Activated naive CD8-positive, alpha-beta T cell (primary cell): ENCODE results near the gene GCHFR.

Source experiments
- H3K27ac Mint-ChIP-seq: one replicate; pipeline ENCODE4 v1.8.0; 2021; ENCODE audit warnings: mixed read lengths
- H3K27me3 Mint-ChIP-seq: one replicate; pipeline ENCODE4 v1.8.0; 2021; ENCODE audit warnings: mixed read lengths
- H3K36me3 Mint-ChIP-seq: one replicate; pipeline ENCODE4 v1.8.0; 2021; ENCODE audit warnings: mixed read lengths
- H3K4me1 Mint-ChIP-seq: one replicate; pipeline ENCODE4 v1.8.0; 2021; ENCODE audit warnings: low read depth, mixed read lengths
- H3K4me3 Mint-ChIP-seq: one replicate; pipeline ENCODE4 v1.8.0; 2021; ENCODE audit warnings: mild to moderate bottlenecking, mixed read lengths
- H3K9me3 Mint-ChIP-seq: one replicate; pipeline ENCODE4 v1.8.0; 2021; ENCODE audit warnings: low read depth, mixed read lengths

The GCHFR gene

DNA sequence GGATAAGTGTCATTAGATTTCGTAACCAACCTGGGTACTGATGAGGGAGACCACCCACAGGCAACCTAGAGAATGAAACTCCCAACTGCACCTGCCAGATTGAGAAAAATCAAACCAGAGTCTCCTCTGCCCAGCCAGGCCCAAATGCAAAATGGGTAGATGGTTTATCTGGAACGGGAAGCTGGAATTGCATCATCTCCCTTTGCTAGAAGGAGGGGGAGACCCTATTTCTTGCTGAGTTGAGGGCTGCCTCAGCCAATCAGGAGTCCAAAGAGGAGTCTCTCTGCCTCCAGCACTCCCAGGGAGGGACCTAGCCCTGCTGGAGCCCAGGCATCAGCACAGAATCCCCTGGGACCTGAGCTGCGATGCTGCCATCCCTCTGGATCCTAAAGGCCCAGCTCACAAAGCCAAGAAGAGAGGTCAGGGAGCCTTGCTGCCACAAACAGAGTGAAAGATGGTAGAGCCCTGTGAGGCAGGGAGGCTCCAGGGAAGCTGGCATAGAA, 16.9 kb upstream of the GCHFR start:
- peaks cover 8% of the 10 kb centered on the region for H3K4me1 Mint-ChIP-seq
- no peaks in the 10 kb centered on the region for H3K36me3 Mint-ChIP-seq
- H3K9me3 Mint-ChIP-seq = no peaks in the 10 kb centered on the region
- H3K27me3 Mint-ChIP-seq = no peaks in the 10 kb centered on the region
- H3K4me3 Mint-ChIP-seq = no peak overlapping the region
- H3K27ac Mint-ChIP-seq = no peak overlapping the region

GRCh38 chr15:40747685-40748631, 15.9 kb upstream of the GCHFR start:
- H3K4me3 Mint-ChIP-seq = no peak overlapping the region
- H3K27ac Mint-ChIP-seq = peak overlapping the region; percentile 66
- peaks cover 17% of the 10 kb centered on the region for H3K4me1 Mint-ChIP-seq
- H3K9me3 Mint-ChIP-seq = no peaks in the 10 kb centered on the region
- H3K36me3 Mint-ChIP-seq = no peaks in the 10 kb centered on the region
- no peaks in the 10 kb centered on the region for H3K27me3 Mint-ChIP-seq

GRCh38 chr15:40749151-40749630, 14.7 kb upstream of the GCHFR start:
- H3K27ac Mint-ChIP-seq = no peak overlapping the region
- H3K4me3 Mint-ChIP-seq = no peak overlapping the region
- H3K4me1 Mint-ChIP-seq = peaks cover 18% of the 10 kb centered on the region
- H3K36me3 Mint-ChIP-seq = peaks cover 2% of the 10 kb centered on the region
- no peaks in the 10 kb centered on the region for H3K9me3 Mint-ChIP-seq
- no peaks in the 10 kb centered on the region for H3K27me3 Mint-ChIP-seq

DNA sequence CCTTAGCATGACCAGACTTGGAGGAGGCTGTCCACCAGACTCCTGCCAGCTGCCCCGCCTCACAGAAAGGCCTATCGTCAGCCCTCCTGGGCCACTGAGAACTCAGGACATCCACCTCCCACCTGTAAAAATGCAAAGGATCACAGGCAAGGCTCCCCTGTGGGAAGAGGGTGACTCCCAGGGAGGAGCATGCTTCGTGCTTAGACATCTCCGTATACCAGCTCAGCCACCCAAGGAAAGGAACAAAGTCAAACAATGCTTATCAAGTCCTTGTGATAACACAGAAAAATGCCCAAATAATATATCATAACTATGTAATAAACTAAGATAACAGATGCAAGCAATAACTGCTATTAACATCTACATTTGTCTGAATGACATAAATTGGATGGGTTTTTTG, 13.0 kb upstream of the GCHFR start:
- no peaks in the 10 kb centered on the region for H3K27me3 Mint-ChIP-seq
- H3K9me3 Mint-ChIP-seq = no peaks in the 10 kb centered on the region
- H3K4me1 Mint-ChIP-seq = peaks cover 17% of the 10 kb centered on the region
- no peak overlapping the region for H3K4me3 Mint-ChIP-seq
- peaks cover 2% of the 10 kb centered on the region for H3K36me3 Mint-ChIP-seq
- no peak overlapping the region for H3K27ac Mint-ChIP-seq

GRCh38 chr15:40751745-40752144, 12.1 kb upstream of the GCHFR start:
- Mint-ChIP-seq H3K27ac (no peak overlapping the region), H3K4me3 (no peak overlapping the region), H3K9me3 (no peaks in the 10 kb centered on the region), H3K36me3 (peaks cover 2% of the 10 kb centered on the region), H3K27me3 (no peaks in the 10 kb centered on the region), H3K4me1 (peaks cover 17% of the 10 kb centered on the region)

GRCh38 chr15:40754574-40754882, 9.3 kb upstream of the GCHFR start:
- Mint-ChIP-seq H3K27ac (peak overlapping the region; percentile 98), H3K27me3 (no peaks in the 10 kb centered on the region), H3K36me3 (peaks cover 2% of the 10 kb centered on the region), H3K4me3 (peak overlapping the region; percentile 87), H3K4me1 (peaks cover 17% of the 10 kb centered on the region), H3K9me3 (no peaks in the 10 kb centered on the region)

DNA sequence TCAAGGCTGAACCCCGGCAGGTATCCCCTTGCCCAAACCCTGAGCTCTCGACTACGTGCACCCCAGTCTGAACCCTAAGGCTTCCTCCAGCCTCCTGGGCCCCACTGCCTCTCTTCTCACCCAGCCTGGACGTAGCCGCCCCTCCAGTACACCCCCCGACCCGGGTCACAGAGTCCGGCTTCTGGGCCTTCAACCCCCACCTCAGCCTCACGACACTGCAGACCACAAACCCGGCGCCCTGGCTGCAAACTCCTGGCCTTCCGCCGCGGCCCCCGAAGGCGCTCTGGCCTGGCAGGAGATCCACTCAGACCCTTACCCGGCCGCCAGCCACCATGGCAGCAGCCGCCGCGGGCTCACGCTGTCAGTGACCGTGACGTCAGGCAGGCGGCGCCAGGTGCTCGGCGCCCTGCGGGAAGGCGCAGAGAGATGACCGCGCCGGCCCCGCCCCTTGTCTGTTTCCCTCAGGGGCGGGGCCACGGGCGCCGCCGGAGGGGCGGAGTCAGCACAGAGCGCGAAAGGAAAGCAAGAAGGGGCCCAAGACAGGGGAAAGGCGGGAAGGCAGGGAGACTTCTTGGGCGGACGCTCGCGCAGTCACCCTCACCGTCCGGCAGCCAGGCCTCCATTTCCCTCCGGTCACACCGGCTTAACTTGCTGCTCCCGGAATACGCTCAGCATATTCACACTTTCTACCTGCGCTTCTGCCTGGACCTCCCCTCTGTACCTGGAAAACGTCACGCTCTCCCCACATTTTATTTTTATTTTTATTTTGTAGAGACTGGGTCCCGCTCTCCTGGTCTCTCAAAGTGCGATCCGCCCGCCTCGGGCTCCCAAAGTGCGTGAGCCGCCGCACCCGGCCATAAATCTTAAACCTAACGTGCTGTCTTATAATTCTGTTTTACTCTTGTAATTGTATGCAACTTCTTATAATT, 8.7 kb upstream of the GCHFR start, which contains the start of gene RMDN3:
TSS of gene RMDN3 (minus strand) at position 372 of the 929 bp plus-strand sequence. CDS start 471 bp downstream, outside the sequence.
- Mint-ChIP-seq H3K9me3 (no peaks in the 10 kb centered on the region), H3K4me3 (peak within 1 kb of the TSS; percentile 87), H3K4me1 (peaks cover 17% of the 10 kb centered on the region), H3K27ac (peak within 1 kb of the TSS; percentile 98), H3K36me3 (peaks cover 2% of the 10 kb centered on the region), H3K27me3 (no peaks in the 10 kb centered on the region)

DNA sequence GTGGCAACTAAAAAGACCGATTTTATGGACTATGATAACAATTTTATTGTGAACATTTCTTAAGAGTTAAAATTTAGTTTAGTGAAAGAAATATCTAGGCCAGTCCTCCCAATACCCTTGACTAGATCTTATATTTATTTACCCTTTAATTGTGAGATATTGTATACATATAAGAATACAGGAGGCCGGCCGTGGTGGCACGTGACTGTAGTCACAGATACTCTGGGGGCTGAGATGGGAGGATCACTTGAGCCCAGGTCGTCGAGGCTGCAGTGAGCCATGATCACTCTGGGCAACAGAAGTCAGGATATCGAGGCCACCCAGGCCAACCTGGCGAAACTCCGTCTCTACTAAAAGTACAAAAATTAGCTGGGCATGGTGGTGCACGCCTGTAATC, 8.1 kb upstream of the GCHFR start:
- H3K4me1 Mint-ChIP-seq = peaks cover 17% of the 10 kb centered on the region
- H3K36me3 Mint-ChIP-seq = peaks cover 2% of the 10 kb centered on the region
- H3K27ac Mint-ChIP-seq = peak overlapping the region; percentile 98
- H3K9me3 Mint-ChIP-seq = no peaks in the 10 kb centered on the region
- no peaks in the 10 kb centered on the region for H3K27me3 Mint-ChIP-seq
- peak overlapping the region; percentile 87 for H3K4me3 Mint-ChIP-seq

GRCh38 chr15:40756938-40757337, 6.9 kb upstream of the GCHFR start:
- no peaks in the 10 kb centered on the region for H3K27me3 Mint-ChIP-seq
- peak overlapping the region; percentile 43 for H3K27ac Mint-ChIP-seq
- no peaks in the 10 kb centered on the region for H3K9me3 Mint-ChIP-seq
- H3K36me3 Mint-ChIP-seq = peaks cover 2% of the 10 kb centered on the region
- peaks cover 17% of the 10 kb centered on the region for H3K4me1 Mint-ChIP-seq
- H3K4me3 Mint-ChIP-seq = peak overlapping the region; percentile 55

DNA sequence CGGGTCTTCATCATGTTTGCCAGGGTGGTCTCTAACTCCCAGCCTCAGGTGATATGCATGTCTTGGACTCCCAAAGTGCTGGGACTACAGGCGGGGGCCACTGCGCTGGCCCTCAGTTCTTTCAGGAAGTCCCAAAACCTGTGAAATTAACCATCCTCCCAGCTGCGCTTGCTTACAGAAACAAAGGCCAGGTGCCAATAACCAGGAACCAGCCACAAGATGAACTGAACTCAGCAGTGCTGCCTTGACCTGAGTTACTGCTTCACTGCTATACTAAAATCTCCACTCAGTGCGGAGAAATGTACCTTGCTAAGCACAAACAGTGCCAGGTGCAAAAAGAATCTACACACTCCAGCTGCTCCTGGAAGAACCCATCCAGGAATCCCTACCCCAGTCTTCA, 3.9 kb upstream of the GCHFR start:
- Mint-ChIP-seq H3K4me3 (no peak overlapping the region), H3K27ac (no peak overlapping the region), H3K27me3 (no peaks in the 10 kb centered on the region), H3K9me3 (no peaks in the 10 kb centered on the region), H3K36me3 (no peaks in the 10 kb centered on the region), H3K4me1 (peaks cover 17% of the 10 kb centered on the region)

- Mint-ChIP-seq H3K9me3 (no peaks in the 10 kb centered on the region), H3K27ac (peak overlapping the region; percentile 79), H3K36me3 (no peaks in the 10 kb centered on the region), H3K27me3 (no peaks in the 10 kb centered on the region), H3K4me1 (peaks cover 30% of the 10 kb centered on the region), H3K4me3 (peak overlapping the region; percentile 88)
Observed at GRCh38 chr15:40762919-40763800, 708 bp upstream of the GCHFR start.

DNA sequence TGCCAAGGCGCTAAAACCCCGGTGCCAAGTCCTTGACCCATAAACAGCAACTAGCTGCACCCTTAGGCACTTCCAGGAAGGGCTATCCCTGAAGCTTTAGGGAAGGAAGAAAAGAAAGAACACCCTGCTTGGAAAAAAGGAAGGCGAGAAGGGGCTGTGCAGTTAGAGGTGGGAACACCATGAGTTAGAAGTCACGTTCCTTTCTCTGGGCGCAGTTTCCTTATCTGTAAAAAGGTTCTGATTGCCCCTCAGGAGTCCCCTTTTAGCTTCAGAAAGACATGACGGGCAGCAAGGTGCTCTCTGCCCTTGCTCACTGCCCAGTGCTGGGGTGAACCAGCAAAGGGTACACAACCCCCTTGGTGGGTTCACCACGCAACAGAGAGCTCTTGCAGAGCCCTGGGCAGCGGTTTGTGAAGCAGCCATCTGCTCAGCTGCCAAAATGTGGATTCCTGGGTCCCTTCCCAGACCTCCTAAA, 798 bp downstream of the GCHFR start:
- H3K4me1 Mint-ChIP-seq = peaks cover 42% of the 10 kb centered on the region
- H3K36me3 Mint-ChIP-seq = no peaks in the 10 kb centered on the region
- peak overlapping the region; percentile 88 for H3K4me3 Mint-ChIP-seq
- no peaks in the 10 kb centered on the region for H3K27me3 Mint-ChIP-seq
- no peaks in the 10 kb centered on the region for H3K9me3 Mint-ChIP-seq
- peak overlapping the region; percentile 90 for H3K27ac Mint-ChIP-seq

GRCh38 chr15:40766194-40766815, 2.4 kb downstream of the GCHFR start:
- Mint-ChIP-seq H3K4me3 (peak overlapping the region; percentile 23), H3K9me3 (no peaks in the 10 kb centered on the region), H3K27ac (peak overlapping the region; percentile 64), H3K36me3 (no peaks in the 10 kb centered on the region), H3K4me1 (peaks cover 48% of the 10 kb centered on the region), H3K27me3 (no peaks in the 10 kb centered on the region)
